ENCODE measurements around the gene HEPACAM. TPM values are rescaled to one million over a fixed set of nuclear protein-coding genes. Genes with fewer than 3 reads are reported as not detected.

HEPACAM gene
- total RNA-seq, 1 donor from 2014 or later: not detected

- DNase-seq (ENCODE audit: low read depth) (no peak), FAIRE-seq (no peak)
- TF ChIP-seq, protein P1, sequence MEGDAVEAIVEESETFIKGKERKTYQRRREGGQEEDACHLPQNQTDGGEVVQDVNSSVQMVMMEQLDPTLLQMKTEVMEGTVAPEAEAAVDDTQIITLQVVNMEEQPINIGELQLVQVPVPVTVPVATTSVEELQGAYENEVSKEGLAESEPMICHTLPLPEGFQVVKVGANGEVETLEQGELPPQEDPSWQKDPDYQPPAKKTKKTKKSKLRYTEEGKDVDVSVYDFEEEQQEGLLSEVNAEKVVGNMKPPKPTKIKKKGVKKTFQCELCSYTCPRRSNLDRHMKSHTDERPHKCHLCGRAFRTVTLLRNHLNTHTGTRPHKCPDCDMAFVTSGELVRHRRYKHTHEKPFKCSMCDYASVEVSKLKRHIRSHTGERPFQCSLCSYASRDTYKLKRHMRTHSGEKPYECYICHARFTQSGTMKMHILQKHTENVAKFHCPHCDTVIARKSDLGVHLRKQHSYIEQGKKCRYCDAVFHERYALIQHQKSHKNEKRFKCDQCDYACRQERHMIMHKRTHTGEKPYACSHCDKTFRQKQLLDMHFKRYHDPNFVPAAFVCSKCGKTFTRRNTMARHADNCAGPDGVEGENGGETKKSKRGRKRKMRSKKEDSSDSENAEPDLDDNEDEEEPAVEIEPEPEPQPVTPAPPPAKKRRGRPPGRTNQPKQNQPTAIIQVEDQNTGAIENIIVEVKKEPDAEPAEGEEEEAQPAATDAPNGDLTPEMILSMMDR (IDR thresholded peaks at IDR 0.05; ENCODE audit: insufficient read depth, low read length, severe bottlenecking): no peak
- no peak overlapping the region for H3K4me3 ChIP-seq (ENCODE audit: low read depth, low read length)
- H3K27me3 ChIP-seq (ENCODE audit: control insufficient read depth, insufficient read depth, low read length): no peaks in the 10 kb centered on the region
- no peaks in the 10 kb centered on the region for H3K36me3 ChIP-seq (ENCODE audit: control insufficient read depth, insufficient read depth, low read length)
Measured at GRCh38 chr11:124955035-124955434, 19.2 kb upstream of the HEPACAM start.

DNA sequence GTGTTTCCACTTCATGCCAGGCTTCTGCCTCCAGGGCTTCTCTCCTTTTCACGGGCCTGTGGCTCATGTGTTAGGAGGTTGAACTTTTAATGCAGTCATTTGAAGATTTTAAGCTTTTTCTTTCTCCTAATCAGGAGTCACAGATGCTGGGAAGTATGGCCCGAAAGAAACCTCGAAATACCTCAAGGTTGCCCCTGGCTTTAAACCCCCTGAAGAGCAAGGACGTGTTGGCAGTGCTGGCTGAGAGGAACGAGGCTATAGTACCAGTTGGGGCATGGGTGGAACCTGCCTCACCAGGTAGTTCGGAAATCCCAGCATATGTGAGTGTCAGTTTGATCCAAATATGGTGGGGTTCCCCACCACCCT, 18.7 kb upstream of the HEPACAM start:
- FAIRE-seq (no peak), DNase-seq (ENCODE audit: low read depth) (no peak)
- TF ChIP-seq, protein P1 (IDR thresholded peaks at IDR 0.05; ENCODE audit: insufficient read depth, low read length, severe bottlenecking): no peak
- Histone ChIP-seq H3K27me3 (ENCODE audit: control insufficient read depth, insufficient read depth, low read length) (no peaks in the 10 kb centered on the region), H3K4me3 (ENCODE audit: low read depth, low read length) (peak overlapping the region; percentile 62), H3K36me3 (ENCODE audit: control insufficient read depth, insufficient read depth, low read length) (no peaks in the 10 kb centered on the region)

DNA sequence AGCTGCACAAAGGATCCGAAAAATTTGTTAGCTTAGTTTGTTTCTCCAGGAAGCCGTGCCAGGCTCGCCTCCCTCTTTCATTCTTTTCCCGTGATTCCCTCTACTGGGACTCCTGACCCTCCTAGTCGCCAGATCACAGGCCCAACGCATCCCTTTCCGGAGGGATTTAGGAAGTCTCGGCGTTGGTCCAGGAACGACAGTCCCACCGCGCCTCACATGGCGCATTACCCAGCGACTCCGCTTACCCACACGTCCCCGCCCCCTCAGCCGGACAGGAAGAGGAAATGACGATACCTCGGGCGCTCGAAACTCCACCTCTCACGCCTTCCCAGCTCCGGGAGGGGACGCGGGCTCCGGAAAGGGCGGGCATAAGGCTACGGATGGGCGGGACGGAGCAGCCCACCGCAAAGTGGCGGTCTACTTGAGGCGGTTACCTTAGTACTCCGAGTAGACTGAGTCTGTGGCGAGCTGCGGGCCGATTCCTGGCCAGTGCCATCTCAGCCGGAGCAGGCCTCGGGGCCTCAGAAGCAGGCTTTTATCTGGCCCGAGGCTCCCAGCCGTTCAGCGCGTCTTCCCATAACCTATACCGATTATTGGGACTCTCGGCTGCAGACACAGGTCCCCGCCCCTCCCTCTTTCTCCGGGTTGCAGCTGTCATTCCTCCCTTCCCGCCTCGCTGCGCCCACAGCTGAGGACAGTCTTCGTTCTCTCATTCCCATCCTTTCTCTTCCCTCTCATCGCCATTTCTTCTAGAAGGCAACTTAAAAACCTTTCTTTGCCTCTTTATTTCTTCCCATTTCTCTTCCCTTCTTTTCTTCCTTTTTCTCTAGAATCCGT, 18.1 kb upstream of the HEPACAM start, which contains the start of gene CCDC15:
CCDC15 (plus strand) TSS at position 450 of the 837 bp plus-strand sequence. CDS start 531 bp downstream, outside the sequence.
- Histone ChIP-seq H3K36me3 (ENCODE audit: control insufficient read depth, insufficient read depth, low read length) (no peaks in the 10 kb centered on the region), H3K27me3 (ENCODE audit: control insufficient read depth, insufficient read depth, low read length) (no peaks in the 10 kb centered on the region), H3K4me3 (ENCODE audit: low read depth, low read length) (peak within 1 kb of the TSS; percentile 62)
- TF ChIP-seq, protein P1 (IDR thresholded peaks at IDR 0.05; ENCODE audit: insufficient read depth, low read length, severe bottlenecking): peak; percentile 1
- FAIRE-seq (peak; percentile 47), DNase-seq (ENCODE audit: low read depth) (peak; percentile 94)

- TF ChIP-seq, protein P1 (IDR thresholded peaks at IDR 0.05; ENCODE audit: insufficient read depth, low read length, severe bottlenecking): no peak
- Histone ChIP-seq H3K4me3 (ENCODE audit: low read depth, low read length) (no peak overlapping the region), H3K36me3 (ENCODE audit: control insufficient read depth, insufficient read depth, low read length) (no peaks in the 10 kb centered on the region), H3K27me3 (ENCODE audit: control insufficient read depth, insufficient read depth, low read length) (no peaks in the 10 kb centered on the region)
- no peak for FAIRE-seq
- no peak for DNase-seq (ENCODE audit: low read depth)
Measured at GRCh38 chr11:124951341-124951740, 15.5 kb upstream of the HEPACAM start.

DNA sequence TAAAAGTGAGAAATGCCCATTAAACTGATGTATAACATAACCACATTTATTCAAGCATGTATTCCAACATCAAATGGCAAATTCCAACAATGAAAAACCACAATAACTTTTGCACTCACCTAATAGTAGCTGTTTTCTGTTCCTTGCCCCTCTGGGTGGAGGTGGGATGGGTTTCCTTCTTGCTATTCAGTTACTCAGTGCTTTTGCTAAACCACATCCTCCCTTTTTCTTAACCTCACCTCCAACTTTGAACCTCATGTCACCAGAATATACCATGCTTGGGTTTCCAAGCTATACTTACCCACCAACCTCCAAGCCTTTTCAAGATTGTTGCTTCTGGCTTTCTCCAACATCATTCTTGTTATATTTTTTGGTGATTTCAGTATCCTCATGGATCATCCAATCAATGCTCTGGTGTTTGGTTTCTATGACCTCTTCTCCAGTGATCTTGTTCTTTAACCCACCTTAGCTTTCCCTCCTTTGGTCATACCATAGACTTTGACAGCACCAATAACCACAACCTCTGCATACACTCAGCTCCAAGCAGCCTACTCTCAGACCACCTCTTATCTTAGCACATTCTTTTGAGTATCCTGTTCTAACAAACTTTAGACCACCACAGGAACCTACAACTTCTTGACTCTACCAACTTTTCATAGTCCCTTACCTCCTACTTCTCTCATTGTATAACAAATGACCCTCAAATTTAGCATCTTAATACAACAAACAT, 14.9 kb upstream of the HEPACAM start:
- FAIRE-seq (no peak), DNase-seq (ENCODE audit: low read depth) (no peak)
- H3K4me3 ChIP-seq (ENCODE audit: low read depth, low read length): no peak overlapping the region
- H3K27me3 ChIP-seq (ENCODE audit: control insufficient read depth, insufficient read depth, low read length): no peaks in the 10 kb centered on the region
- TF ChIP-seq, protein P1 (IDR thresholded peaks at IDR 0.05; ENCODE audit: insufficient read depth, low read length, severe bottlenecking): no peak
- no peaks in the 10 kb centered on the region for H3K36me3 ChIP-seq (ENCODE audit: control insufficient read depth, insufficient read depth, low read length)

Measured in bronchial epithelial cell (primary cell).